DMS53 treated with DMSO at 0.1 percent for 48 hours (cell line): Measurements from ENCODE around the gene SLC16A12.
A peak's percentile ranks its signal among the peaks of the same experiment; 100 is the strongest.
"Not testable (repeated sequence)": the region's sequence is repeated elsewhere in the genome, so short reads cannot be mapped to it uniquely, and the experiment has no call there.

Experiments used
- DNase-seq: peaks from one replicate; lab custom pipeline; 2025; ENCODE audit not compliant: unreplicated experiment; lab: John Stamatoyannopoulos, UW

SLC16A12 gene

GRCh38 chr10:89474452-89474851 is 60.9 kb downstream of the SLC16A12 start:
- DNase-seq: no peak

DNA sequence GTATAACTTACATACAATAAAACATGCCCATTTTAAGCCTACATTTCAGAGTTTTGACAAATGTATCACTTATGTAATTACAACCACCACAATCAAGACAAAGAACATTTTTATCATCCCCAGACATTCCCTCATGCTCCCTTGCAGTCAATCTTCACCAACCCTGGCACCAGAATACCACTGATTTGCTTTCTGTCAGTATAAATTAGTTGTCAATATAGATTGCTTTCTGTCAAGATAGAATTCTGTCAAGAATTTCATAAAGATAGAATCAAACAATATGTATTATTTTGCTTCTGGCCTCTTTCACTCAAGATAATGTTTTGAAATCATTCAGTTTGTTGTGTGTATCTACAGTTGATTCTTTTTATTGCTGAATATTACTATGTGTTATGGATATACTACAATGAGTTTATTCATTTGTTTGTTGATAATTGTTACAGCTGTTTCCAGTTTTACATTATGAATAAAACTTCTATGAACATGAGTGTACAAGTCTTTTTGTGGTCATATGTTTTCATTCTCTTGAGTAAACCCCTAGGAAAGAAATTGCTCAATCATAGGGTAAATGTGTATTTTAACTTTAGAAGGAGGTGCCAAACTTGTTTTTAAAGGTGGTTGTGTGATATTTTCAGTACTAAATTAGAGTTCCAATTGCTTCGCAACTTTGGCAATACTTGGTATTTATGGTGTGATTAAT is 64.1 kb downstream of the SLC16A12 start:
- DNase-seq: no peak

- DNase-seq: no peak
These were observed 64.8 kb downstream of the SLC16A12 start for GRCh38 chr10:89470628-89471027.

DNA sequence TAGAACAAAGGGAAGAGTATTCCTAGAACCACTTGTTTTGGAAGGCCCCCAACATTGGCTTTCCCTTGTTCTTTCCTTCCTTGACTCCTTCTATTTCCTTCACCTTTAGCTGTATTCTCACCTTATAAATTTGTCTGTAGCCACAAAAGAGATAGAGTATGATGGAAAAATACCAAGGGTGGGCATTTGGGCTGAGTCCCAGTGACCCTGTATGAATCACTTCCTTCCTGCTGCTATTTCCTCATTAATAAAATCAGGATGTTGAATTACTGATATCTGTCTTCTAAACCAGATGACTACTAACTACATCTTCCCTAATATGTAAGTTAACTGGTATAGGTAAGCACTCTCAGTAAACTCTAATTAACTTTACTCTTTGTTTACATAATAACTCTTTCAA is 65.9 kb downstream of the SLC16A12 start:
- DNase-seq: no peak

DNA sequence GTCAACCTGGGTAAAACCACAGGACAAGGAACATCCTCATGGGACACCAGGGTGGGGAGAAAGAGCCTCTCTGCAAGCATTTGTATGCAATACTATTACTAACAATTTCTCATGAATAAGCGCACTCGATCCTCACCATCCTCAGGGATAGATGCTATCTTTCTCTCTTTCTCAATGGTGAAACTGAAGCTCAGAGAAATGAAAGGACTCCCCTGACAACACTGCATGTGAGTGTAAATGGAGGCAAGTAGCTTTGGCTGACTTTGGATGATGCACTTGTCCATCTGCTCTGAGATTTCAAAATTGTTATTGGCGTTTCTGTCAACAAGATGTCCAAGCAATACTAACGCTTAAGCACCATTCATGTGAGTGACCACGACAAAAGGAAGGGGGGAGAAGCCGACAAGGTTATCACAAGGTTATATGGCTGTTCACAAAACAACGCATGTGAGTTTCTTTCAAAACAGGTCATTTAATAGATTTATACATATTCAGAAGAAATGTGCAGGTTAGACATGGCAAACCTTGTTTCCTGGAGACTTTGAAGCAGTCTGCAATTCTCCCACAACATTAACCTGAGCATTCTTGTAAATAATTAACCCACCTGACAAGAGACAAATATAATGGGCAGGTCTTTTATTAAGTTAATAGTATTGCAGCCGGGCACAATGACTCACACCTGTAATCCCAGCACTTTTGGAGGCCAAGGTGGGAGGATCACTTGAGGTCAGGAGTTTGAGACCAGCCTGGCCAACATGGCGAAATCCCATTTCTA is 67.0 kb downstream of the SLC16A12 start:
- DNase-seq: peak; percentile 30

DNA sequence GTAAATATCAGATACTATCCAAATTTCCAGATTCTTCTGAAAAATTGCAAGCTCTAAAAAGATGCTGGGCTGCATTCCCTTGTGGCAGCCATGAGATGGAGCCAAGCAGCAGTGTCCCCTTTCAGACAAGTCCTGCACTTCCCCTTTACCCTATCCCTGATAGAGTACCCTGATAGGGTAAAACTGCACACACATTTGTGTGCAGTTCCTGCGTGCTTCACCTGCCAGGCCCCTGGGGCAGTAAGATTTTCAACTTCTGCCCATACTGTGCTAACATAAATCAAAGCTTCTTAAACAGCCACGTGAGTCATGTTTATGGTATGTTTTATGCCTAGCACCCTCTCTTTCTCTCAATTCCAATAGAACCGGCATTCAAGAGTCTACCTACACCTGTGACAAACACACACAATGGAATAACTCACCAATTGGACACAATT is 68.8 kb downstream of the SLC16A12 start:
- DNase-seq: peak; percentile 19

- no peak for DNase-seq
These were observed 70.2 kb downstream of the SLC16A12 start for GRCh38 chr10:89465196-89465595.

DNA sequence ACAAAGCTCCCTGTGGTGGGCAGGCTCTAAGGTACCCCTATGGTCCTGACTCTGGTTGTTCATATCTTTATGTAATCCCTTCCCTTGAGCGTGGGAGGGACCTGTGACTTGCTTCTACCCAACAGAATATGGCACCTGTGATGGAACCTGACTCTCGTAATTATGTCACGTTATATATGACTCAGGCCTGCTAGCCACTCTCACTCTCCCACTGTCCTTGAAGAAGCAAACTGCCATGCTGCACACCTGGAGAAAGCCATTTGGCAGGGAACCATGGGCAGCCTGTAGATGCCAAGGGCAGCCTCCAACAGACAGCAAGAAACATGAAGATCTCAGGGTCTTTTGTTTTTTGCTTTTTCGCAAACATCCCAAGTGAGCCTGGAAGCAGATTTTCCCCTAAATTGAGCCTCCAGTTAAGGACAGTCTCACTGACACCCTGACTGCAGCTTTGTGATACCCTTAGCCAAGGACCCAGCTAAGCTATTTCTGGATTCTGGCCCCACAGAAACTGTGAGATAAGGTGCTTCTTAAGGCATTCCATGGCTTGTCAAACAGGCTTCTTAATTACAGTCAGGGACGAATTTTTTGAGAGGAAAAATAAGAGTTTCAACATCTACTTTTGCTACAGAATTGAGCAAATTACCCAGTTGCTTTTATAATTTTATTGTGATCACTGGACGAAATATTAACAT is 71.4 kb downstream of the SLC16A12 start:
- no peak for DNase-seq

DNA sequence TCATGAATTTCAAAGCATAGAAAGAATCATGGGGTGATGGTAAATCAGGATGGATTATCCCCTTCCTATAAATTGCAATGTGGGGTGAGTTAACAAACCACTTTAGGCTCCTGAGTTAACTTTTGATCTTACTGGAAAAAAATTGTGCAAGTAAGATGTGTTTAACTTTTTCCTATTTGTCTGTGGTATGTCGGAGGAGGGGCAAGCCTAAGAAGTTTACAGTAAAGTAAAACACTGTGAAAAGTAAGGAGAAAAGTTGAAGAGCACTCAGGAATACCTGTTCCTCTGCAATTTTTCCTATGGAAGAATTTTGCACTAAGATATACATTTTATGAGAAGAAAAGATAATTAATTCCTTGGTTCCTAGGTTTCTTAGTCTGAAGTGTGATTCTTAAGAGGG is 76.6 kb downstream of the SLC16A12 start:
- no peak for DNase-seq

- no peak for DNase-seq
These were observed 77.1 kb downstream of the SLC16A12 start for GRCh38 chr10:89458291-89458690.

- no peak for DNase-seq
These were observed 80.6 kb downstream of the SLC16A12 start for GRCh38 chr10:89454561-89455347.

GRCh38 chr10:89452193-89452592 is 83.2 kb downstream of the SLC16A12 start:
- no peak for DNase-seq

DNA sequence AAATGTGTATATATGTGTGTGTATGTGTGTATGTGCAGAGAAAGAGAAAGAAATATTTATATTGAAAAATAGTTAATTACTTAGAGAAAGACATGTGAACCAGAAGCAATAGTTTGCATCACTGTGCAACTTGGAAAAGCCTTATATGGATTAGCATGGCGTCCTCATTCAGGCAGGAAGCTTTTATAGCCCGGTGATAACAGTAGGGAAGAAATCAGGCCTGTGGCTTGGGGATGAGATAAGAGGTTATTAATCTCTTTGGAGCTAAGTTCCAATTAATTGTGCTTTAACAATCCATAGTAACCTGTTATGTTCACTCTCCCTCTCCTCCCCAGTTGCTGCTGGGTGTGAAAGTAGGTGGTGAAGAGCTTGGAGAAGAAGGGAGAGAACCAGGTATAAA is 84.5 kb downstream of the SLC16A12 start:
- no peak for DNase-seq

- DNase-seq: not testable (repeated sequence)
These were observed 90.6 kb downstream of the SLC16A12 start for GRCh38 chr10:89444819-89445218.

GRCh38 chr10:89442289-89442688 is 93.1 kb downstream of the SLC16A12 start:
- no peak for DNase-seq

DNA sequence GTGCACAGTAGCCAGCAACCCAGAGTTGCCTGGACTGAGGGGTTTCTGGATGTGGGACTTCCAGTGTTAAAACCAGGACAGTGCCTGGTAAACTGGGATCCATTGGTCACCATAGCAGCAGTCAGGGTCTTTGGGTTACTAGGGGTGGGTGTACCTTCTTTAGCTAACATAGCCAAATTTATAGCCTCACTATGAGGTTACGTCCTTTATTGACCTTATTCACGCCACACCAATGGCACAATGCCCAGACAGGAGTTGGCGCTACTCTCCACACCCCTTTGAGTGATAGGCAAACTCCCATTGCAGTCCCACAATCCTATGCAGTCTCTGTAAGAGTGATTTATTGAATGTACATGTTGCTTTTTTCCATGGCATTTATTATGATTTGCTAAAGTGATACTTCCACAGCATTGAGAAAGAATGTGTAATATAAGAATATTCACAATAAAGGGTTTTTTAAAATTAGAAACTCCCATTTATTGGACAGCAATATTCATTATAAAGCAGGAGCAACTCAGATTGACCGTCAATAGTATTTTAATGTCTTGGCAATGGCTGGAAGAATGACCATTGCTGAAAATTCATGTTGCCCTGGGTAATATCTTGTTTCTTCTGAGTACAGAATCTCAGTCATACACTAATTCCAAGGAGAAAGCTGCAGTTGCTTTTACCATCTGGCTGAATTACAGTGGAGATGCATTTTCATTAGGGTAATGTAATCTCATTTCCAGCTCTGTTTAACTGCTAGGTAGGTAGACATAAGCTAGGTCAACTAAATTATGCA is 95.0 kb downstream of the SLC16A12 start:
- no peak for DNase-seq

GRCh38 chr10:89438525-89438924 is 96.9 kb downstream of the SLC16A12 start:
- DNase-seq: peak; percentile 35

- DNase-seq: no peak
These were observed 103.4 kb downstream of the SLC16A12 start for GRCh38 chr10:89431977-89432376.

GRCh38 chr10:89428877-89429276 is 106.5 kb downstream of the SLC16A12 start:
- no peak for DNase-seq

DNA sequence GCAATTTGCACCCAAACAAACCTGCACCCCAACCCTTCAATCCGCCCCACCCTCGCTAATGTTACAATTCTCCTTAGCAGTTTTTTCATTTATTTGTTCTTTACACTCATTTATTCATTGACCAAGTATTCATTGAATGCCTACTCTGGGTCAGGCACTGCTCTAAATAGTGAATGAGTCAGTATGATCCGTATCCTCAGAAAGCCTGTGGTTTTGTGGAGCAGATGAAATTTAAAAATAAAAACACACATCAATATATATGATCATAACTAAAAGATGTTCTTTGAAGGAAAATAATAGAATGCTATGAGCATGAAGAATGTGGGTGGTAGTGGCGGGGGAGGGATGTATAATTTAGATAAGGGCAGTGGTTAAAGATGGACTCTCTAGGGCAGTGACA is 107.8 kb downstream of the SLC16A12 start:
- DNase-seq: no peak
